Measurements from ENCODE around the gene CTNNA2.

The CTNNA2 gene

DNA sequence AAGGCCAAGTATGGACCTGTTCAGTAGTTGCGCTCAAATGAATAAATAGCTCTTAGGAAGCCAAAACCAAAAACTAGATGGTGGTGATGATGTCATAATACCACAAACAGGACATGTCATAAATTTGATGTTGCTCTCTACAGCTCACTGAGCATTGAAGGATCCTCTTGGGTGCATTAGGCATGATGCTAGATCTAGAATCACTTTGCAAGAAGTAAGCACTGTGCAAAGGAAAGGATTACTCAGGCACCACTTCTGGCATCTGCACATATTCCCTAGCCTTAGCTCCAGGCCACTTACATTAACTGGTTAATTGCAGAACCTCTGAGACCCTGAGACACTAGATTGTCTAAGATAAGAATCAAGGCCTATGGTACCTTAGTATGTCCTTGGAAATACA, 733.7 kb downstream of the CTNNA2 start:
- no peak for DNase-seq
- TF ChIP-seq CTCF (IDR thresholded peaks at IDR 0.05; ENCODE audit: low read depth, low read length) = no peak
- H3K4me3 ChIP-seq (ENCODE audit: low read depth, low read length) = no peak overlapping the region
- peaks cover 3% of the 10 kb centered on the region; the same call in 1 of the 2 replicates for H3K4me1 ChIP-seq
- no peaks in the 10 kb centered on the region for H3K36me3 ChIP-seq
- H3K9me3 ChIP-seq = no peaks in the 10 kb centered on the region
- H3K27me3 ChIP-seq = no peaks in the 10 kb centered on the region

- Histone ChIP-seq H3K4me1 (peaks cover 3% of the 10 kb centered on the region; the same call in 1 of the 2 replicates), H3K9me3 (no peaks in the 10 kb centered on the region), H3K36me3 (no peaks in the 10 kb centered on the region), H3K4me3 (ENCODE audit: low read depth, low read length) (no peak overlapping the region), H3K27me3 (no peaks in the 10 kb centered on the region)
- DNase-seq = no peak
- TF ChIP-seq CTCF (IDR thresholded peaks at IDR 0.05; ENCODE audit: low read depth, low read length) = no peak
Measured at GRCh38 chr2:80247339-80247738, 734.5 kb downstream of the CTNNA2 start.

DNA sequence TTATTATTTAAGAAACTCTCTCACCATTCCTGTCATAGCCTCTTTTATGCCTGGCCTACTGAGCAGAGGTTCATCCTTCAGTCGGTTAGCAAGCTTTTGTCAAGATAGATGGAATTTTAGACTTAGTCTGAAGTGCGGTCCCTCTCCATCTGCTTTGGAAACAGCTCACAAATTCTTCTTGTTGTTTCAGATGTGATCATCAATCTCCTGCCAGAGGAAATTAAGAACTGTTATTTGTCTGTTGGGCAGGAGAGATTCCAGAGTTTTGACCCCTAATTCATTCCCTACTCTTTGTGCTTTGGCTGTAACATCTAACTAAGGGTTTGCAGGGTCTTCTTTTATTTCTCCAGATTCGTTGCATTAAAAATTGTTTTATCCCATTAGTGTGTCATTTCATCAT, 735.3 kb downstream of the CTNNA2 start:
- no peak for DNase-seq
- TF ChIP-seq CTCF (IDR thresholded peaks at IDR 0.05; ENCODE audit: low read depth, low read length) = no peak
- Histone ChIP-seq H3K4me1 (peaks cover 3% of the 10 kb centered on the region; the same call in 1 of the 2 replicates), H3K4me3 (ENCODE audit: low read depth, low read length) (no peak overlapping the region), H3K36me3 (no peaks in the 10 kb centered on the region), H3K9me3 (no peaks in the 10 kb centered on the region), H3K27me3 (no peaks in the 10 kb centered on the region)

DNA sequence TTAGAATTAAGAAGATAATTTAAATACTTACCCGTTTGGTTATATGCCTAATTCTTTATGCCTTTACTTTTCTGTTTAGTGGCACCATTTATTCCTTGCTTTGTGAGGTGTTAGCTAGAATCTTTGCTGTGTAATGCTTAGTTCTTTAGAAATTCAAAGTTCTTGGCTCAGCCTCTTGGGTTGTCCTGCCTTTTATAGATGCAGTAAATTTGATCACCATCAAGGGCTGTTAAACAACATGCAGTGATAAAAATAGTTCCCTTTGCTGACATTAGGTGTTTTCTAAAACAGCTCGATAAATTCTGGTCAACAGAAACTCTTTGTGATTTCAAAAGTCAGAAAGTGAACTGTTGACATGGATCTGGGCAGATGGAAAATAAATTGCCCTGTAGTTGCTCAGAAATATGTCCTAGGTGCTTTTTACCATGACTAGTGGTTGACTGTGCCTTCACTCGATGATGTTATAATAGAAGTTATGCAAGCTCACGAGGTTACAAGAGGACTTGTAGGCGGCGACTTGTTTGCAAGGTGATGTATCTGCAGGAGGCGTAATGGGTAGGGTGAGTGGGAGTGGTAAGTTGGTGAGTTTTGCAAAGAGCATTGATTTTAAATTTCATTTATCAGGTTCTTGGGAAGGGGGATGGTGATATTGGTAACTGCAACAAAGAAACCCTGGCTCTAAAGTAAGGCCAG, 739.6 kb downstream of the CTNNA2 start:
- no peaks in the 10 kb centered on the region for H3K9me3 ChIP-seq
- DNase-seq = no peak
- H3K27me3 ChIP-seq = no peaks in the 10 kb centered on the region
- H3K4me3 ChIP-seq (ENCODE audit: low read depth, low read length) = no peak overlapping the region
- H3K36me3 ChIP-seq = no peaks in the 10 kb centered on the region
- TF ChIP-seq CTCF (IDR thresholded peaks at IDR 0.05; ENCODE audit: low read depth, low read length) = no peak
- H3K4me1 ChIP-seq = no peaks in the 10 kb centered on the region

DNA sequence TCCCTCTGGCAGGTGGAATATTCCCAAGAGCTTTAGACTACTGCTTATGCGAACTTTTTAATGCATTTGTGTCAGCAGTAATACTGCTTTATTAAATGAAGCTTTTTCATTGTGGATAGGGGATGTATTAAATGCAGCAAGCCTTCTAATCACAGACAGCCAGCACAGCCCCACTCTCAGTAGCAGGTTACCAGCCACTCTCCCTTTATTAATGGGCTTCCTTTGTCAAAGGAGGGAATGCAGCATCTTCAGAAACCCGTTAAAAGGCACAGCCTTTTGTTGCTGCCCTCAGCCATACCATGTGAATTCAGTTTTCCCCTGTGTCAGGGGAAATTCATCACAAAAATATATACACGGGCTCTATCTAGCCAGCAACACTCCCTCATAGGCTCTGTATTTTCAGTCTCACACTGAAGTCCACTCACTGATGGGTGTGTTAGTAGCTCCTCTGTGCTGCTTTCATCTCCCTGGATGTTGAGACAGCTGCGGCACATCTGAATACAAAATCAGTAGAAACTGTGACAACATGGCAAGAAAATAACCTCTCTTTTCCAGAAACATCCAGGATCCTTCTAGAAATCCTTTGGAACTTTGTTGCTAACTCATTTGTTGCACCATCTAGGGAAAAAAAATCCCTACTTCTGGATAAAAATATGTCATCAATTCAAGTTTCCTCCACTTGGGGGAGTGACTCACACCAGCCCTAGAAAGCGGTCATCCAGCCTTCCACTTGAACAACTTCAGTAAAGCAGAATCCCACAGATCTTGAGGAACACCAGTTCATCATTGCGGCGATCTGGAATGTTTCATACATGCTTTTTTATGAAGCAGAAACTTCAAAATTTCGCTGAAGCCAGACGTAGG, 743.3 kb downstream of the CTNNA2 start:
- no peaks in the 10 kb centered on the region for H3K9me3 ChIP-seq
- no peaks in the 10 kb centered on the region for H3K36me3 ChIP-seq
- no peak overlapping the region for H3K4me3 ChIP-seq (ENCODE audit: low read depth, low read length)
- peak; percentile 53 for TF ChIP-seq CTCF (IDR thresholded peaks at IDR 0.05; ENCODE audit: low read depth, low read length)
- H3K4me1 ChIP-seq = no peaks in the 10 kb centered on the region
- H3K27me3 ChIP-seq = no peaks in the 10 kb centered on the region
- DNase-seq = peak; percentile 14

GRCh38 chr2:80256782-80257167, 743.9 kb downstream of the CTNNA2 start:
- no peak for DNase-seq
- H3K36me3 ChIP-seq = no peaks in the 10 kb centered on the region
- H3K9me3 ChIP-seq = no peaks in the 10 kb centered on the region
- TF ChIP-seq CTCF (IDR thresholded peaks at IDR 0.05; ENCODE audit: low read depth, low read length) = no peak
- H3K4me1 ChIP-seq = no peaks in the 10 kb centered on the region
- no peak overlapping the region for H3K4me3 ChIP-seq (ENCODE audit: low read depth, low read length)
- no peaks in the 10 kb centered on the region for H3K27me3 ChIP-seq

Data from BE2C (cell line).